Raji (cell line): ENCODE results near the gene PIEZO1.

Experiments
- POLR2A ChIP-seq: IDR thresholded peaks from 2 replicates; pipeline ENCODE4 v1.6.1; 2011; ENCODE audit warnings: low read depth, low read length, control low read depth; ENCODE audit not compliant: insufficient read depth

The PIEZO1 gene

DNA sequence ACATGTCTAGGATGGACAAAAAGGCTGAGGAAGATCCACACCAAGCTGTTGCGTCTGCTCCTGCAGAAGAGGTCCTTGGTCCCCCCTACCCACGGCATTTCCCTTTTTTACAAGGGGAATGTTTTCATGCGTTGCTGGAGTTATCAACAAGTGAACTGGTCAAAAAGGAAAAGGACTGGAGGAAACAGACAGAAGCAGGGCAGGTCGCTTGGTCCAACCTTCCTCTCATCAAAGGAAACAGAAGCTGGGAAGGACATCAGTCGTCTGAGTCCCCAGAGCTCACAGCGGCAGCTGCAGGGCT lies 26.1 kb downstream of the PIEZO1 start:
- TF ChIP-seq POLR2A, result no peak

GRCh38 chr16:88758227-88758943 lies 26.6 kb downstream of the PIEZO1 start:
- TF ChIP-seq POLR2A, result no peak

DNA sequence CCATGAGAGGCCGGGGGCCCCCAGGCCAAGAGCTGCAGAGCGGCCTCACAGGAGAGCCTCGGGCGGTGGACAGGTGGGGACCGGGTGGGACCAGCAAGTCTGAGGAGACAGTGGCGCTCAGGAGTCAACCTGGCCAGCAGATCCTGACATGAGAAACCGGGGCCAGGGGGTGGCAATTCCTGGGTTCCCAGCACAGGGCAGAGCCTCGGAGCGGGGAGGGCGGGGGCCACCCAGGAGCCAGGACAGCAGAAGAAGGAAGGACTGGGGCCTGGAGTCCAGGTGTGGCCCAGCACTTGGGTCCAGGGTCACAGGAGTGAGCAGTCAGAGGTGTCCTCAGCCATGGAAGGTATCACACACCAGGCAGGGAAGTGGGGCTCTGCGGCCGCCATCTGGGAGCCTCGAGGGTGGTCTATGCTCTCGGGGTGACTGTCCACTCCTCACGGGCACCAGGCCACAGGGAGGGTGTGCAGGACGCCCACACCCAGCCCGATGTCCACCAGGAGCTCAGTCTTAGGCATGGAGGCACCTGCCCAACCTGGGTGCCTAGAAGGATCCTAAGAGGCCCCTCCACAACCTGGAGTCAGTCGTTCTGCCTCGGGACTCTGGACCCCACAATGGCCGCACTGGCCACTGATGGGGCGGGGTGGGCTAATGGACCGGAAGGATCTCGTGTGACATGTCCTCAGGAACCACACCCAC lies 29.1 kb downstream of the PIEZO1 start:
- TF ChIP-seq POLR2A, result no peak

DNA sequence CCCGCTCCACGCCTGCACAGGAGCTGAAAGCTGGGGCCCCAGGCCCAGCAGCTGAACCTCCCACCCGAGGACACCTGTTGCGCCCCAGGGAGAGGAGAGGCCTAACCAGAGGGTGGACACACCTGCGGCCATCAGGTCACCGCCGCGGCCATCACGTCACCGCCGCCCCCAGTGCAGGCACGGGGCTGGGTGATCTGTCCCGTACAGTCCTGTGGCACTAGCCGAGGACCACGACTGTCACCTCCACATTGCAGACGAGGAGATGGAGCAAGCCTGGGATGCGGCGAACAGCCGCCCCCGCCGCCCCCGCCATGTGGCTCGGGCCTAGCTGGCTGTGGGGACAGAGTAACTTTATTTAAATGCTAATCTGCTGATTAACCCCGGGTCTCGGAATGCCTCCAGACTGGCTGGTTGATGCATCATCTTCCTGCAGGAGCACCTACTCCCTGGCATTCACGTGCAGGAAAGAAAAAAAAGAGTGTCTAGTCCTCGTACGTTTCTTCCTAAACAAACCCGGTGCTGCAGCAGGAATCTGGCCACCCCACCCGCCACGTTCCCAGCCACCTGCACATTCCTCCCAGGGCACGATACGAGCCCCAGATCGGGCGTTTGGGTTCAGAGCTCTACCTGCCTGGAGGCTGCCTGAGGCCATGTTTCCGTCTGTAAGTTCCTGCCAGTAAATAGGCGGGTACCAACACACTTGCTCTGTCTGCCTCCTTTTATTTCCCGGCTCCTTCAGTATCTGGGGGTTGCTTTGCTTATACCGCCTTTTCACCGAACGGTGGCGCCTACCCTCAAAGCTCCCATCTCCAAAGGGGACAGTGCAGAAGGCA lies 29.9 kb downstream of the PIEZO1 start:
- TF ChIP-seq POLR2A, result no peak

DNA sequence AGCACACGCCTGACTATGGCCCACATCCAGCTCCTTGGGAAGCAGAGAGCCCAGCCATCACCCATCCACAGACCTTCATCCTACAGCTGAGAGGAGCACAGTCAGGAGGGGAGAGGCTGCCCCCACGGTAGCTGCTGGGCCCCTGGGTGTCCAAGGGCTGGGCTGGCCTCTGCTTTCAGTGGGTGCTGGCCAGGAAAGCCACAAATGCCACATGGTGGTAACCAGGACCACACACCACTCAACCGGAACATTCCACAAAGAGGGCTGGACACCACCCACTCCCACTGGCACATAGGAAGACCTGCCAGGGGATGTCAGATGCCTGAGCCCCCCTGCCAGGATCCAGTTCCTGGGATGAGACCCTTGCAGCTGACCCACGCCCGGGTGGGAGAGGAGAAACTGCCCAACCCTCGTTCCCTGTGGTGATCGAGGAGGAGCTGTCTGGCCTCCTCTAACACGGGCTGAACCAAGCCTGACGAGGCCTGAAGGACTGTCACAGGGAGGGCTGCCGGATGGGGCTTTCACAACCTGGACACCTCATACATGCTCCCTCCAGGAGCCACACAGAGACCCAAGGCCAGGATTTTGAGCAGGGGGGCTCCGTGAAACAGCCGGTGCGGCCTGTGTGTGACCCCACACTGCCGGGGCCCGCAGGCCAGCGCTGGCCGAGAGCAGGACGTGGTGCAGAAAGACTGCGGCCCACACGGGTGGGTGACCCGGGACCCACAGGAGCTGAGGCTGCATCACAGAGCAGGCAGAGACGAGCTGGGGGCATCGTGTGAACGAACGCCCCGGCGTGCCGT lies 30.7 kb downstream of the PIEZO1 start:
- no peak for TF ChIP-seq POLR2A

GRCh38 chr16:88753602-88754001 lies 31.4 kb downstream of the PIEZO1 start:
- TF ChIP-seq POLR2A, result no peak

DNA sequence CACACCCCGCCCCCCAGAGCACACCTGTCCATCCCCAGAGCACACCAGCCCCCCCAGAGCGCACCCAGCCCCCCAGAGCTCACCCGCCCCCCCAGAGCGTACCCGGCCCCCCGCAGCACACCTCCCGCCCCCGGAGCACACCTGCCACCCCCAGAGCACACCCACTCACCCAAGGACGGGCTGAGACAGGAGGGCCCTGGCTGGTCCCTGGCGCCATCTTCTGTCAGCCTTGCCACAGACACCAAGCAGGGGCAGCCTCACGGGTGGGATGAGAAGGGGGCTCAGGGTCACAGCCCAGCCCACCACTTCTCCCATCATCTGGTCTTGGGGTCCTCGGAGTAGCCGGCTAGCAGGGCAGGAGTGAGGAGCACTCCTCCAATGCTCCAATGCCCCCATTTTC lies 31.8 kb downstream of the PIEZO1 start:
- TF ChIP-seq POLR2A, result no peak

DNA sequence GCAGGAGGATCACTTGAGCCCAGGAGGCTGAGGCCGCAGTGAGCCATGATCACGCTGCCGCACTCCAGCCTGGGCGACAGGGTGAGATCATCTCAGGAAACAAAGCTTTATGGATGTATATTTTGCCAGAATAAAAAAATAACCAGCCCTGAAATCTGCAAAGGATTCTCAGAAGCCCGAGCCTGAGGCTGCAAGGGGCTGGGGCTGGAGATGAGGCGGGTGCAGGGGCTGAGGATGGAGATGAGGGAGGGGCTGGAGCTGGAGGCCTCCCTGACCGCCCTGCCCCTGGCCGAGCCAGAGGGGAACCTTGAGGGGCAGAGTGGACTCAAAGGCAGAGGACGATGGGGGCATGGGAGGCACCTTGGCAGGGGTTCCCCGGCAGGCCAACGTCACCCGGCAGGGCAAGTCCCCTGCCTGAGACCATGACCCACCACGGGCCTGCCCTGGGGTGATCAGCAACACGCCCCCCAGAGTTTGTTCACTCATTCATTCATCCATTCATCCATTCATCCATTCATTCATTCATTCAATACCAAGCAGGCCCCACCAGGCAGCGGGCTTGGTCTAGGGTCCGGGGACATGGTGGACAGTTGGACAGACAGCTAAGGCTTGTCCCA lies 32.5 kb downstream of the PIEZO1 start:
- no peak for TF ChIP-seq POLR2A

DNA sequence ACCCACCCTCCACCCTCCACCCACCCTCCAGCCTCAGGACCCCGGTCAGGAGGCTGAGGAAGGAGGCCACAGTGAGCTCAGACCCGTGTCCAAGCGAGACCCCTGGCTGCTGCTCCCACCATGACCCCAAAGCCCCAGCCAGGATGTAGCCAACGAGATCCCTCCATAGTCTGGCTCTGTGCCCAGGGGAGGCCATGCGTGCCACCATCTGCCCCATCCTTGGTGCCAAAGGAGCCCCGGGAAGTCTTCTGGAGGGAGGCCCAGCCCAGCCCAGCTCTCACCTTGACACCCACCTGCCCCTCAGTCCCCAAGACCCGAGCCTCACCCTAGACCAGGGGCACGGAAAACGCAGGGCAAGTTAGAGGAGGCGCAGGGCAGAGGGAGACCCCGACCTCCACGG lies 34.2 kb downstream of the PIEZO1 start:
- TF ChIP-seq POLR2A, result no peak

- TF ChIP-seq POLR2A, result no peak
These were observed 35.7 kb downstream of the PIEZO1 start for GRCh38 chr16:88749358-88749757.

DNA sequence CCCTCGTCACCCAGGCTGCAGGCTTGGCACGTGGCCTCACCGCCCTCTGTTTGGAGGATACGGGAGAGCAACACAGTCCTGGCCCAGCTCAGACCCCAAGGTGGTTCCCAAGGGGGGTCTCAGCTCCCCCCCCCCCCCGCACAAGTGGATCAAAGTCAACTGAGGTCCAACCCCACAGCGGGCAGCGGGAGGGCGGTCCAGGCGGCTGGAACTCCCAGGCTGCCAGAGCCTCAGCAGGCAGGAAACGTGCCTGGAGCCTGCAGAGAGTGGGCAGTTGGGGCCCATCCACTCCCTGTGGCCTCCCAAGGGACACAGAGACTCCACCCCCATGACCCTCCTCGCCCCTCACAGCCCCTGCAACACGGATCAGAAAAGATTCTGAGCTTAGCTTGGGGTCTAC lies 36.7 kb downstream of the PIEZO1 start:
- no peak for TF ChIP-seq POLR2A

DNA sequence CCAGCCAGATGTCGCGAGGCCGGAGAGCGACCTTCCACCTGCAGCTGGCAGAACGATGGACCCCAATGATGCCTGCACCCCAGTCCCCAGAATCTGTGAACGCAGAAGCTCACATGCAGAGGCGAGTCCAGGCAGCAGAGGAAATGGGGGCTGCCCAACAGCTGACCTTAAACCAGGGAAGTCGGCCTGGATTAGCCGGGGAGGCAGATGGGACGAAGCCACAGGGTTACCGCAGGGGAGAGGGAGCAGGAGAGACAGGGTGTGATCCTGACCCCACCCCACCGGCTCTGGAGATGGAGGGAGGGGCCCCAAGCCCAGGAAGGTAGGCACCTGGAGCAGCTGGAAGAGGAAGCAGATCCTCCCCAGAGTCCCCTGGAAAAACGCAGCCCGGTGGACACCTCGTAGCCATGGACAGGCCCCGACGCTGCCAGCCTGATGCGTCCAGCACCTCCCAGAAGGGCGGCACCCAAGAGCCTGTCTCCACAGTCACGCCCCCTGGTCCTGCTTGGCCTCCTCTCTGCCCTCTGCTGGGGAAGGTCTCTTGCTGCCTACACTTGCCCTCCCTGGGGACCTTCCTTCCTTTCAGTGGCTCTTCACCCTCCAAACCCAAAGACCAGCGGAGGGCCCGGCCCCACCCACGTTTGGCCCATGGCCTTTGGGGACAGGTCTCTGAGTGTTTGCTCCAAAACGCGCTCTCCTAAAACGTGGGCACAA lies 37.3 kb downstream of the PIEZO1 start:
- no peak for TF ChIP-seq POLR2A

GRCh38 chr16:88746506-88746905 lies 38.5 kb downstream of the PIEZO1 start:
- TF ChIP-seq POLR2A, result no peak

GRCh38 chr16:88744577-88745521 lies 40.2 kb downstream of the PIEZO1 start:
- TF ChIP-seq POLR2A, result no peak
